AG10803 (cell line): ENCODE measurements around the gene OR5H1.
"Not testable (repeated sequence)": the region's sequence is repeated elsewhere in the genome, so short reads cannot be mapped to it uniquely, and the experiment has no call there.

Experiments
- DNase-seq: peaks from one replicate; pipeline ENCODE4 v3.0.0; 2010; ENCODE audit warnings: low read depth
- H3K4me3 ChIP-seq: 2 replicates; pipeline ENCODE4 v1.5.1; 2011; ENCODE audit warnings: mild to moderate bottlenecking, low read length, control low read depth
- TF ChIP-seq, protein P1 (sequence below): conservative IDR thresholded peaks from 2 replicates; pipeline ENCODE4 v1.5.1; 2011; ENCODE audit warnings: mild to moderate bottlenecking, low read length, control low read depth, inconsistent platforms

OR5H1 gene

DNA sequence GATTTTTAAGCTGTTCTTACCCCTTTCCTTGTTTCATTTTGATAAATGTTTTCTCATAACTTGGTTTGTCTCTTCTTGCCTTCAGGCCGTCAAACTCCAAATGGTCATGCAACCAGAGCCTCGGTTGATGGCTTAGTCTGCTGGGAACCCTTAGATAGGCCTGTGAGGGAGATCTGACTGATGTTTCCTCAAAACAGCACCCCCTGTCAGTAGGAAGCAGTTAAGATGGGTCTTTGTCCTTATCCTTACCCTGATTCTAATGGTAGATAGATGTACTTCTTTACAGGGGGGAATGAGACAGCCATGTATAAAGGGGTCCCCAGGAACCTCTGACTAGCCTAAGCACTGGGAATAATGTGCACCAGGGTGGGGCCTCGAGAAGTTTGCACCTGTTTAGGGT lies 16.3 kb upstream of the OR5H1 start:
- TF ChIP-seq, protein P1, sequence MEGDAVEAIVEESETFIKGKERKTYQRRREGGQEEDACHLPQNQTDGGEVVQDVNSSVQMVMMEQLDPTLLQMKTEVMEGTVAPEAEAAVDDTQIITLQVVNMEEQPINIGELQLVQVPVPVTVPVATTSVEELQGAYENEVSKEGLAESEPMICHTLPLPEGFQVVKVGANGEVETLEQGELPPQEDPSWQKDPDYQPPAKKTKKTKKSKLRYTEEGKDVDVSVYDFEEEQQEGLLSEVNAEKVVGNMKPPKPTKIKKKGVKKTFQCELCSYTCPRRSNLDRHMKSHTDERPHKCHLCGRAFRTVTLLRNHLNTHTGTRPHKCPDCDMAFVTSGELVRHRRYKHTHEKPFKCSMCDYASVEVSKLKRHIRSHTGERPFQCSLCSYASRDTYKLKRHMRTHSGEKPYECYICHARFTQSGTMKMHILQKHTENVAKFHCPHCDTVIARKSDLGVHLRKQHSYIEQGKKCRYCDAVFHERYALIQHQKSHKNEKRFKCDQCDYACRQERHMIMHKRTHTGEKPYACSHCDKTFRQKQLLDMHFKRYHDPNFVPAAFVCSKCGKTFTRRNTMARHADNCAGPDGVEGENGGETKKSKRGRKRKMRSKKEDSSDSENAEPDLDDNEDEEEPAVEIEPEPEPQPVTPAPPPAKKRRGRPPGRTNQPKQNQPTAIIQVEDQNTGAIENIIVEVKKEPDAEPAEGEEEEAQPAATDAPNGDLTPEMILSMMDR = no peak
- DNase-seq = no peak

DNA sequence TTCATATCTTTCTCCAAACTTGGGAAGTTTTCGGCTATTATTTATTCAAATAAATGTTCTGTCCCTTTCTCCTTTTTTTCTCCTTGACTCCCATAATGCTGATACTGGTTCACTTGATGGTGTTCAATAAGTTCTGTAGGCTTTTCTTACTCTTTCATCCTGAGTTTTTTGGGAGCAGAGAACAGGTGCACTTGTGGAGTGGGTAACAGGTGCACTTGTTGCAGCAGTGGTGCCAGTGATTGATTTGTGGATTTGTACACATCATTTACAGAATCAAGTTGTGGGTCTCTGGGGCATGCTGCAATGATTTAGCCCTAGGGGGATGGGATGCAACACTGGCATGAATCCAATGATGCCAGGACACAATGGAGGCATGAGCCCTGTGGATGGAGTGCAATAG lies 14.8 kb upstream of the OR5H1 start:
- no peak overlapping the region for H3K4me3 ChIP-seq
- TF ChIP-seq, protein P1 = no peak
- DNase-seq = no peak

More for the DNA sequence above, 16.3 kb upstream of the OR5H1 start:
- no peak overlapping the region for H3K4me3 ChIP-seq

DNA sequence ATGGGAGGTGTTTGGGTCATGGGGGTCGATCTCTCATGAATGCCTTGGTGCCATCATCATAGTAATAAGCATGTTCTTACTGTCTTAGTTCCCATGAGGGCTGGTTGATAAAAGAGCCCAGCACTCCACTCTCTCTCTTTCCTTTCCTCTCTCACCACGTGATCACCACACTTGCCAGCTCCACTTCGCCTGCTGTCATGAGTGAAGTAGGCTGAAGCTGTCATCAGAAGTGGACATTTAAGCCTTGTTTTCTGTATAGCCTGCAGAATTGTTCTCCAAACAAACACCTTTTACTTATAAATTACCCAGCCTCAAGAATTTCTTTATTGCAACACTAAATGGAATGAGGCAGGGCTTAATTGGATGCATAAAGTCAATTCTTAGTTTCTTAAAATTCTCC lies 6.1 kb downstream of the OR5H1 start:
- TF ChIP-seq, protein P1 = no peak
- no peak overlapping the region for H3K4me3 ChIP-seq
- no peak for DNase-seq

DNA sequence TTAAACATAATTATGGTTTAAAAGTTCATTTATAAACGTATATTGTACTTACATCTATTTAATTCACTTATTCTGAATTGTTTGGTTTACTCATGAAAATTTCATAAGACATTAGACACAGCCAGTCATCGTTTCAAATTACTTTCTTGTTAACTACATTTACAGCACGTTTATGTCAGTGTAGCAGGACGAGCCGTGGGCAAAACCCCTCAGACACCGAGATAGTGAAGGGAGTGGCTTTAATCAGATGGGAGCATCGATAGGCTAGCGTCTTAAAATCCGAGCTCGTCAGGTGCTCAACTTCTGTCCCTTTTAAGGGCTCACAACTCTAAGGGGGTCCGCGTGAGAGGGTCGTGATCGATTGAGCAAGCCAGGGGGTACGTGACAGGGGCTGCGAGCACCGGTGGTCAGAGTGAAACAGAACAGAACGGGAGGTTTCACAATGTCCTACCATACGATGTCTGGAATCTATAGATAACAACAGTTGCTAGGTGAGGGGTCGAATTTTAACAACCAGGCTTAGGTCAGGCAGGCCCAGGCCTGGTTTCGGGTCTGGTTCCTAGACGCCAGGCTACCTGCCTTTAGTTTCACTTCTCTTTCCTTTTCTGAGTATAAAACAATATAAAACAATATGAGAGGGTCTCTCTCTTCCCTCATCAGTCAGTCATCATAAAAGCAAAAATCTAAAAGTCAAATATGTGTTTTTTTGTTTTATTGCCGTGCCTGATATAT lies 7.5 kb downstream of the OR5H1 start:
- DNase-seq = not testable (repeated sequence)

DNA sequence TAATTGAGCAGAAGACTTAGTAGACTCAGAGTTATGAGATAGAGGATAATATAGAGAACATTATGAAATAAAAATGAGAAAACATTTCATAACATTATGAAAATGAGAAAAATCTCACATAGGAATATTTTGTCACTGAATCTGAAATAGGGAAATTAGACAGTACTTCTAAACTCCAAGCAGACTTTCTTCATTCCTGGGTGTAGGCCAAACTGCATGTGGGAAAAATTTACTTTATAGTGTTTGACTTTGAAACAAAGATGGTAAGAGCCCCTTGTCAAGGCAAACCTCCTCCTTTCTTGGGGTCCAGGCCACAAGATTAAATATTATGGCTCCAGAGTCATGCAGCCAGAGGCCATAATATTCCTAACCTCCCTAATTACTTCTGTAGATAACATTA lies 10.0 kb downstream of the OR5H1 start:
- no peak for DNase-seq
- no peak overlapping the region for H3K4me3 ChIP-seq
- TF ChIP-seq, protein P1 = no peak

More for the DNA sequence above, 7.5 kb downstream of the OR5H1 start:
- not testable (repeated sequence) for H3K4me3 ChIP-seq

DNA sequence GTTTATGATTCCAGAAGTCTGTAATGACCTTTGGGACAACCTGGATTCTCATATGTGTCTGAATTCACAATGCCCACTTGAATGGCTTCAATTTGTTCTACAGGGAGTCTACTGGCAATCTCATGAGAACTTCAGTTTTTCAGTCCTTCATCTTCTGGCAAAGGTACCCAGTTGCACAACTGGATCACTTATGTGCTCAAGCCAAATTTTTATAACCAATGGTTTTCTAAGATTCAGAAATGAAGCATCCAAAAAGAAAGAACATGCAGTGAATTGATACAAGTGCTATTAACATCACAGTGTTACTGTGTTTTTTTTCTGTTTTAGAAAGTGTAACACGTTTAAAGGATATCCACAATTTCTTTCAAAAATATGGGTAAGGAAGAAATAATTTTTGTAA lies 16.7 kb downstream of the OR5H1 start, which contains the start of gene OR5H14:
Gene OR5H14 (plus strand): TSS at position 301 of the 400 bp plus-strand sequence. CDS start 1,907 bp downstream, outside the sequence.
- no peak within 1 kb of the TSS for H3K4me3 ChIP-seq
- TF ChIP-seq, protein P1 = no peak
- DNase-seq = no peak

DNA sequence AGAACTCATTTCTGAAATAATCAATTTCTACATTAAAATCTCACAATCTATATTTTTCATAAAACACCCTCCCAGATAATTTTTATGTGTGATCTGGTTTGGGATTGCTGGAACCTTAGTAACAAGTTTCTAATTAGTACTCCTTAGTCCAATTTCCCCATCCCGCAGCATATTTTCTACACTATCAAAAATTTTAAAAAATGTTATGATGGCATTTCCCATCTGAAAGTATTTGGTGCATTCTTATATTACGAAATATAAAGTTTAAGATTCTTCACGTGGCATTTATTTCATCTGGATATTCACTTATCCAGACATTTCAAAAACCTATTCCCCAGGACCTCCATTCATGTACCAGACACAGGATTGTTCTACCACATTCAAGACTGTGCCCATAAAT lies 18.2 kb downstream of the OR5H1 start:
- no peak for DNase-seq
- TF ChIP-seq, protein P1 = no peak
- no peak overlapping the region for H3K4me3 ChIP-seq

DNA sequence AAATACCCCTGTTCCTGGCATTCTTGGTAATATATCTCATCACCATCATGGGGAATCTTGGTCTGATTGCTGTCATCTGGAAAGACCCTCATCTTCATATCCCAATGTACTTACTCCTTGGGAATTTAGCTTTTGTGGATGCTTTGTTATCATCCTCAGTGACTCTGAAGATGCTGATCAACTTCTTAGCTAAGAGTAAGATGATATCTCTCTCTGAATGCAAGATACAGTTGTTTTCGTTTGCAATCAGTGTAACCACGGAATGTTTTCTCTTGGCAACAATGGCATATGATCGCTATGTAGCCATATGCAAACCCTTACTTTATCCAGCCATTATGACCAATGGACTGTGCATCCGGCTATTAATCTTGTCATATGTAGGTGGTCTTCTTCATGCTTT lies 18.9 kb downstream of the OR5H1 start:
- H3K4me3 ChIP-seq, DNase-seq: not testable (repeated sequence)
